GM21723 (cell line): Measurements from ENCODE around the gene TNRC18.
"Not testable (repeated sequence)": the region's sequence is repeated elsewhere in the genome, so short reads cannot be mapped to it uniquely, and the experiment has no call there.

Experiments used
- ATAC-seq: cut with Tn5 transposase; IDR thresholded peaks from one replicate; pipeline ENCODE4 v1.9.1; 2021; ENCODE audit warnings: mild to moderate bottlenecking, moderate library complexity; ENCODE audit not compliant: unreplicated experiment

The TNRC18 gene

DNA sequence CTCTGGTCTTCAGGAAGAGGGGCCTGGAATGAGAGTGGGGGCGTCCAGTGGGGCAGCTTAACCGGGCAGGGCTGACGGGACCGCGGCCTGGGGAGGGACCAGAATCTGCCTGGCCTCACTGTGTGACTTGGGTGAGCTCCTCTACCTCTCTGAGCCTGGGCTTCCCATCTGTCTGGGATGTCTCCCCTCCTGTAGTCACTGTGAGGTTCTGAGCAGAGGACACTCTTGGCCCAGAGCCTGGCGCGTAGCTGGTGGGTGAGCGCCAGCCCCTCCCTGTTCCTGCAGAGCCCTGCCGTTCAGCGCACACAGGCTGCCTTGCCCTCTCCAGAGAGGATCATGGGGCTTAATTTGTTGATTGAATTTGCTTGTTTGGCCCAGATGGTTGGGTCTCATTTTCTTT is 148.1 kb downstream of the TNRC18 start:
- ATAC-seq = not testable (repeated sequence)

DNA sequence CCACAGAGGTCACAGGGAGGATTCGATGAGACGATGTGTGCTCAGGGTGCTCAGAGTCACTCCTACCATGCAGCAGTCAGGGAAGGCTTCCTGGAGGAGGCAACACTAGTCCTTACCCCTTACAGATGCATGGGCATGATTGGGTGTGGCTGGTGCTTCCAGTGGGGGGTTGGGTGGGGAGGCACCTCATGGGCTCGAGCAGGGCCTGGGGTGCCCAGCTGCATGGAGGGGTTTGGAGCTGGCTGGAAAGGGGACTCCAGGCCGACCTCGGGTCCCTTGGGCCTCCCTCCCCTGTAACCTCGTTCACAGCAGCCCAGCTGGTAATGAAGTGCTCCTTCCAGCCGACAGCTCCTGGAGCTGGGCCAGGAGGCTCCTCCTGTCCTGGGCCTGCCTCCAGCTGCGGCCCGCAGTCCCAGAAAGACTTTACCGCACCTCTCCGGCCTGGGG is 148.6 kb downstream of the TNRC18 start:
- ATAC-seq = not testable (repeated sequence)

DNA sequence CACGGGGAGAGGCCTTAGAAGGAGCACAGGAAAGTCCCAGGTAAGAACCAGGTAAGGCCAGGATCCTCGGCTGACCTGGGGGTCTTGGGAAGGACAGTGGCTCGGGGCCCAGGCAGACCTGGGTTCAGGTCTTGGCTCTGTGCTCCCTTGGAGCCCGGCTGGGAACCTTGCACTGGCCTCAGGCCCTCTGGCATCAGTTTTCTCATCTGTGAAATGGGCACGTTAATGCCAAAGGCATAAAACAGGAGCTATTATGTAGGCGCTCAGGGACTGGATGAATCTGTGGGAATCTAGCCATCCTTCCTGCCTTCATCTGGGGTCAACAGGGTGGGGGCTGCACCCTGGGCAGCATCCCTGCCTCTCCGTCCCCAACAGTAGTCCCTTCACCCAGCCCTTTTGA is 149.2 kb downstream of the TNRC18 start:
- ATAC-seq = no peak

DNA sequence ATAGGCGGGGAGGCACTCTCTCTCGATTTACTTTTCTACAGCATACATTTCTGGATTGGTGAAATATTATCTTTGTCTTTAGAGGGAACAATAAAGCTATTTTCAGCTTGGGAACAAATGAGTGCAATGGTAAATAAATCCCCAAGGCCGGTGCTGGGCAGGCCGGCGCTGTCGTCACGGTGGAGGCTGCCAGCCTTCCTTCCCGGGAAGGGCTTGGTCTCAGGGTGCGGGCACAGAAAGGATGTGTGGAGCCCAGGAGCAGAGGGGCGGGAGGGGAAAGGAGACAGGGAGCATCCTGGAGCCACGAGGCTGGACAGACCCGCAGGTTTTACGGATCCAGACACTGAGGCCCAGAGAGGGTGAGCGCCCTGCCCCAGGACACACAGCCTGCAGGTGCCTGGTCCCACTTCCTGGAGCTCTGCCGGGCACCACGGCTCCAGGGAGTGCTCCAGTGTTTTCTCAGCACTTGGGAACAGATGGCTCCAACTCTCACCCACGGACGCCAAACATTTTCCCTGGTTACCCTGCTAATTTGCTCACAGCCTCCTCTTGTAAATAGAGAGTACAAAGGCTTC is 149.7 kb downstream of the TNRC18 start:
- ATAC-seq = not testable (repeated sequence)

DNA sequence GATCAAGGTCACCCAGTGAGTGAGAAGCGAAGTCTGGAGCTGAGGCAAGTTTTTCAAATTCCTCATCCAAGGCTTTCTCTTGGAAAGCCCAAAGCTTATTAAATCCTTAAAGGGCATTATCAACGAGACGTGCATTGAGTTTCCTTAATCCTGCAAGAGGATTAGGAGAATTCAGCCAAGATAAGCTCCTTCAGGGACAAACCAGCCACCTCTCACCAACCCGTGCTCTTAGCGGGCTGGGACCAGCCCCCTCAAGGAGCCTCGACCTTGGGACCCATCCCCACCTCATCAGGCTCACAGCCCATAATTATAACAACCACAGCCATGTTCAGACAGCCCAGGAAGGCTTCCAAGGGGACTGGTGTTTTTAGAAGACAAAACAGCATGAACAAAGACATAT is 152.8 kb downstream of the TNRC18 start:
- no peak for ATAC-seq

DNA sequence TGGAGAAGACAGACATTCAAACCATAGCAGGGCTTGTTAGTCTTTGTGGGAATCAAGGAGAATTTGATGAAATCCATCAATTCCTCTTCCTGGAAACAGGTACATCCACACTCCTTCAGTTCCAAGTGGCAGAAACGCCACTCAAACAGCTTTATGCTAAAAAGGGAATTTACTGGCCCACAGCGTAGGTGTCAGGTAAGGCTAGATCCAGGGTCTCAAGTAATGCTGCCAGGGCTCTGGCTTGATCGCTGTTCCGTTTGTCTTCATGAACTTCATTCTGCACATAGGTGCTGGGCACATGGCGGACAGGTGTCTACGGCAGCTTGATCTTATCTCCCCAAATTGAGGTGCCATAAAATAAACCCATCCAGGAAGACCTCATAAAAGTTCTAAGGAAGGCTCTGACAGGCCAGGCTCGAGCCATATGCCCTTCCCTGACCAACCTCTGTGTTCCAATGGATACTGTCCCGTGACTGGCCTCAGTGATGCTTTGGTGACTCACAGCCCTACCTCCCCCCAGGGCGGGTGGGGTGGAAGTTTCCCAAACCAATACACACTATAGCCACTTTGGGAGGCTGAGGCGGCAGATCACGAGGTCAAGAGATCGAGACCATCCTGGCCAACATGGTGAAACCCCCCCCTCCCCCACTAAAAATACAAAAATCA is 153.5 kb downstream of the TNRC18 start:
- ATAC-seq = not testable (repeated sequence)

DNA sequence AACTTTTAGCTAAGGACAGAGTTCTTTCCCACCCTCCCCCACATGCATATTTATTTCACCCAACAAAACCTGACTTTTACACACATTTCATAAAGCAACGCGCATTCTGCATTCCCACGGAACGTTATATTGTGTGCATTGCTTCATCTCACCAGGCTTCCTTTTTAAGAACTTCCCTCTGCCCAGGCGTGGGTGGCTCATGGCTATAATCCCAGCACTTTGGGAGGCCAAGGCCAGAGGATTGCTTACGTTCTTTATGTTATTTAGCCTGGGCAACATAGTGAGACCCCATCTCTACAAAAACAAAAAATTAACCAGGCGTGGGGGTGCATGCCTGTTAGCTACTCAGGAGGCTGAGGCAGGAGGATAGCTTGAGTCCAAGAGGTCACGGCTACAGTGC is 155.8 kb downstream of the TNRC18 start:
- not testable (repeated sequence) for ATAC-seq

DNA sequence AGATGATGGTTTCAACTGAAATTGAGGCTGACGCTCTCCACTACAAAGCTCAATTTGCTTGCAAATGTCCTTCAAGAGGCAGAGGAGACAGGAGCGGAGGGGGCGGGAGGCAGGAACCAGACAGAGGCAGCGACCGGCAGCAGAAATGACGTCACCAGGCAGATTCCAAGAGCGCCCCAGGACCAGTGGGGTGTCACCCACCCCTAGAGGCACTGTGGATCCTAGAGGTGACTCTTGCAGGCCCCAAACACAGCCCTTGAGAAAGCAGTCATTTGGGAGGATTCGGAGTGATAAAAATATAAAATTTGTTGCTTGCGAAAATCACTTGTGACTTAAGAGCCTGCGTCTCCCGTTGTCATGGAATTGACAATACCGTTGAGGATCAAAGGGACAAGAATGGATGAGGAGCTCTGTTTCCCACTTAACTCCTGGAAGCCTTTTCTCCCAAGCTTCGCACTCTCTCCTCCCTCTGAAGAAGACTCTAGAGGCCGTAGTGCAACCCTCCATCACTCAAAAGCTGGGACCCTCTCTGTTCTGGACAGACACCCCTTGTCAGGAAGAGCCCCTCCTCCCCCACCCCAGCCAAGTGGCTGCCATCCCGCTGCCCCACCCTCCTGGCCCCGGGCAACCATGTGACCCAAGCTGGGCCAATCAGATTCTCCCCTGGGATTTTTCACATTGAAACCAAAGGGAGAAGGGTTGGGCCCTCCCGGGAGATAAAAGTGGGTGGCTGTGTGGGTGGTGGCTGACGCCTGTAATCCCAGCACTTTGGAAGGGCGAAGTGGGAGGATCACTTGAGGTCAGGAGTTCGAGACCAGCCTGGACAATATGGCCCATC is 157.2 kb downstream of the TNRC18 start:
- no peak for ATAC-seq

DNA sequence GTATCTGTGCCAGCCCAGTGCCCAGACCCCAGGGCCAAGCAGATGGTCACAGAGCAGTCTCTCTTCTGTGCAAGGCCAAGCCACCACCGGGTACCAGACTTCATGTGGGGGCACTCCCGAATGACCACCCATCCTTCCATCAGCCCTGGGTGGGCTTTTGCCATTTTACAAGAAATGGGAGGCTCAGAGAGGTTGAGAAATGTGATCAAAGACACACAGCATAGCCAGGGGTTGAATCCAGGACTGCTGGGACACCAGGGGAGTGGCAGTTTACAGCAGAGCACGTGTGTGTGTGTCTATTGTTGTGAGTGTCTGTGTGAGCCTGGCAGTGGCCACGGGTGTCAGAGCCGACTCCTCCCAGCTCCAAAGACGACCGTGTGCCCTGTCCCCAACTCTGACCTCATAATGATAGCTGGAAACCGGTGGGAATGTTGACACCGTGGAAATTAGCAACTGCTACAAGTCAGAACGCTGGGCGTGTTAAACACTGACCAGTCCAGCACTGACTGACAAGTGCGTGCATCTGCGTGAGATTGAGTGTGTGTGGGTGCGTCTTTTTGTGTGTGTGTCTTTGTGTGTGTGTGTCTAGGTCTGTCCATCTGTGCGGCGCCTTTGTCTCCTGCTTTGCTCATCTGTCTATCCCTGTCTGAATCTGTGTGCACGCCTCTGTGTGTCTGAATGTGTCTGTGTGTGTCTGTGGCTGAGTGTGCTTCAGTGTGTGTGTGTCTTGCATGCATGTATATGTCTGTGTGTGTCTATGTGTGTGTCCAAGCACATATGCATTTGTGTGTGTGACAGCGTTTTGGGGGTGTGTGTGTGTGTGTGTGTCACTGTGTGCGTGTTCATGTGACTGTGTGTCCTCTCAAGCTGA is 158.1 kb downstream of the TNRC18 start:
- no peak for ATAC-seq

DNA sequence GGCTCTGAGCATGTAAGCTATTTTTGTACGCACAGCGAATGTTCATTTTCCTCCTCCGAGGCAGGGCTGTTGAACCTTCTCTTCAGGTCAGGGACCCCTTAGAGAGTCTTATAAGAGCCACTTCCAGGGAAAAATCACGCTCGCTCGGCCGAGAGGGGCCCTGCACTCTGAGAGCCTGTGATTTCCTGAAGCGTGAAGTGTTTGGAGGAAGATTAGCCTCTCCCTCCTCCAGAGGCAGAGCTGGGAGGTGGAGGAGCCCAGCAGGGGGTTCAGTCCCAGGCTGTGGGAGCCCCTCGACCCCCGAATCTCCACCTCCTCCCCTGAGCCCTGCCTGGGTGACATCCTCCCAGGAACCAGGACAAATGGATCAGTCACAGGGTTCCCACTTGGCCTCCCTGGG is 160.6 kb downstream of the TNRC18 start:
- not testable (repeated sequence) for ATAC-seq

DNA sequence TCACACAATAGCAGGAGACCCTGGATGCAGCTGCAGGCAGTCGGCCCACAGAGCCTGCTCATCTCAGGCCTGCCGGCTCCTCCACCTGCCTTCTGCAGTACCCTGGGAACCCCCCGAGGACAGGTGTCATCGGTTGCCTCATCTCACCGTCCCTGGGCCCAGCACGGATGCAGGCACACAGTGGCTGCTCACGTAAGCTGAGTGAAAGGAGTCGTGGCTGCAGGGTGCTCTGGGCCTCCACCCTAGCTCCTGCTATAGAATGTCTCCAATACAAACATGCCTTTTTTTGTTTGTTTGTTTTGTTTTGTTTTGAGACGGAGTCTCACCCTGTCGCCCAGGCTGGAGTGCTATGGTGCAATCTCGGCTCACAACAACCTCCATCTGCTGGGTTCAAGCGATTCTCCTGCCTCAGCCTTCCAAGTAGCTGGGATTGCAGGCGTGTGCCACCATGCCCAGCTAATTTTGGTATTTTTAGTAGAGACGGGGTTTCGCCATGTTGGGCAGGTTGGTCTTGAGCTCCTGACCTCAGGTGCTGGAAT is 163.0 kb downstream of the TNRC18 start:
- ATAC-seq = not testable (repeated sequence)
